Fibroblast of lung (primary cell): ENCODE results near the gene CTSE.

Experiments
- EZH2 ChIP-seq: IDR thresholded peaks from 2 replicates; pipeline ENCODE4 v1.5.1; 2012; ENCODE audit warnings: low read length, control low read depth, mild to moderate bottlenecking; ENCODE audit errors: missing control alignments
- TF ChIP-seq, protein P1 (sequence below), 2 donors: IDR thresholded peaks in 1 of 2; conservative IDR thresholded peaks in 1 of 2; 1 replicate in 1 of 2; 2 replicates in 1 of 2; pipeline ENCODE4 v1.5.1; 2011 to 2012; ENCODE audit warnings: low read length in 2 of 2, control low read depth in 1 of 2, inconsistent platforms in 1 of 2, low read depth in 1 of 2, mild to moderate bottlenecking in 1 of 2

DNA sequence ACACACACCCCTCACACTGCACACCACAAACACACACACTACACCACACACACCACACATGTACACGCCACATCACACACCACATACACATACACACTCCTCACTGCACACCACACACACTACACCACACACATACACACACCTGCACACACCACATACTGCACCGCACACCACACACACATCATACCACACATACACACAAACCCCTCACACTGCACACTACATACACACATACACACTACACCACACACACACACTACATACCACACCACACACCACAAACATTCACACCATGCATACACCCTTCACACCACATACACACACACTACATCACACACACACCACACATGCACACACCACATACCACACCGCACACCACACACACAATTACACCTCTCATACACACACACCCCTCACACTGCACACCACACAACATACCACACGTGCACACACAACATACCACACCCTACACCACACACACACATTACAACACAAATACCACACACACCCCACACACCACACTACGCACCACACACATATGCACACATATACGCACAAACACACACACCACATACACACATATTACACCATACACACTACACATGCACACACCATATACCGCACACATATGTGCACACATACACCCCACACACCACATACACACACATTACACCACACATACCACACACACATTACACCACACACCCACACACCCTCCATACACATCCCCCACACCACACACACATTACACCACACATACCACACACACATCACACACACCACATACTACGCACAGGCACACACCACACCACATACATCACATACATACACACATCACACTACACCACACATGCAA is 50.1 kb downstream of the CTSE start:
- TF ChIP-seq, protein P1, sequence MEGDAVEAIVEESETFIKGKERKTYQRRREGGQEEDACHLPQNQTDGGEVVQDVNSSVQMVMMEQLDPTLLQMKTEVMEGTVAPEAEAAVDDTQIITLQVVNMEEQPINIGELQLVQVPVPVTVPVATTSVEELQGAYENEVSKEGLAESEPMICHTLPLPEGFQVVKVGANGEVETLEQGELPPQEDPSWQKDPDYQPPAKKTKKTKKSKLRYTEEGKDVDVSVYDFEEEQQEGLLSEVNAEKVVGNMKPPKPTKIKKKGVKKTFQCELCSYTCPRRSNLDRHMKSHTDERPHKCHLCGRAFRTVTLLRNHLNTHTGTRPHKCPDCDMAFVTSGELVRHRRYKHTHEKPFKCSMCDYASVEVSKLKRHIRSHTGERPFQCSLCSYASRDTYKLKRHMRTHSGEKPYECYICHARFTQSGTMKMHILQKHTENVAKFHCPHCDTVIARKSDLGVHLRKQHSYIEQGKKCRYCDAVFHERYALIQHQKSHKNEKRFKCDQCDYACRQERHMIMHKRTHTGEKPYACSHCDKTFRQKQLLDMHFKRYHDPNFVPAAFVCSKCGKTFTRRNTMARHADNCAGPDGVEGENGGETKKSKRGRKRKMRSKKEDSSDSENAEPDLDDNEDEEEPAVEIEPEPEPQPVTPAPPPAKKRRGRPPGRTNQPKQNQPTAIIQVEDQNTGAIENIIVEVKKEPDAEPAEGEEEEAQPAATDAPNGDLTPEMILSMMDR (conservative IDR thresholded peaks at IDR 0.05 in 1 of 2, IDR thresholded peaks at IDR 0.05 in 1 of 2; ENCODE audit: low read depth in 1 of 2, low read length in 2 of 2): no peak
- no peak for TF ChIP-seq EZH2
